Panc1 (cell line): ENCODE data around the gene SLC15A1. TPM values are rescaled to one million over a fixed set of nuclear protein-coding genes. Genes with fewer than 3 reads are reported as not detected.

Experiments
- ATAC-seq: fragments of 200-7000 bp; cut with Tn5 transposase; 2 replicates; pipeline ENCODE4 v1.9.1; 2020; ENCODE audit warnings: mild to moderate bottlenecking, moderate library complexity
- BruUV-seq: library from RNA; stranded (reverse); fragments of 400-500 nt; replicated peaks from 2 replicates; lab custom pipeline; 2021; lab: Mats Ljungman, UMichigan
- CTCF ChIA-PET: fragments of 300-600 bp; sonication (Branson Sonifier 250); formaldehyde crosslinking; loops from one replicate; lab custom pipeline; 2022; ENCODE audit warnings: antibody characterized with exemption; lab: Charles Lee
- POLR2A ChIA-PET: fragments of 300-600 bp; sonication (Branson Sonifier 250); formaldehyde crosslinking; loops from one replicate; lab custom pipeline; 2022; ENCODE audit warnings: antibody characterized with exemption; lab: Charles Lee
- DNase-seq: peaks from one replicate; pipeline ENCODE4 v3.0.0-alpha.2; 2010; ENCODE audit warnings: low read depth, low spot score
- H3K27ac ChIP-seq: 2 replicates; pipeline ENCODE4 v1.5.1; 2011; ENCODE audit warnings: mild to moderate bottlenecking, low read length, inconsistent platforms
- H3K27me3 ChIP-seq: fragments of 200-500 bp; sonication (Bioruptor generic); 2 replicates; pipeline ENCODE4 v1.6.0; 2014; ENCODE audit warnings: low read length, inconsistent platforms; ENCODE audit not compliant: control insufficient read depth, insufficient read depth
- H3K36me3 ChIP-seq: fragments of 200-500 bp; sonication (Bioruptor generic); 2 replicates; pipeline ENCODE4 v1.5.1; 2014; ENCODE audit warnings: inconsistent platforms, mild to moderate bottlenecking, low read length, moderate library complexity; ENCODE audit not compliant: control insufficient read depth, insufficient read depth
- H3K4me1 ChIP-seq: 2 replicates; pipeline ENCODE4 v1.5.1; 2011; ENCODE audit warnings: inconsistent platforms, mild to moderate bottlenecking, low read length, moderate library complexity; ENCODE audit not compliant: control insufficient read depth, insufficient read depth
- H3K4me3 ChIP-seq, 2 experiments: 2 replicates each; pipeline ENCODE4 v1.5.1; 2011 to 2012; ENCODE audit warnings: low read depth in 2 of 2, low read length in 2 of 2, mild to moderate bottlenecking in 2 of 2, inconsistent platforms in 1 of 2, moderate library complexity in 1 of 2
- H3K9me3 ChIP-seq: fragments of 200-500 bp; sonication (Bioruptor generic); 2 replicates; pipeline ENCODE4 v1.5.1; 2014; ENCODE audit warnings: low read depth, mild to moderate bottlenecking, inconsistent platforms, low read length, moderate library complexity; ENCODE audit not compliant: control insufficient read depth, insufficient read depth
- POLR2AphosphoS5 ChIP-seq: IDR thresholded peaks from 2 replicates; pipeline ENCODE4 v1.6.1; 2012; ENCODE audit warnings: mild to moderate bottlenecking, low read depth, low read length, moderate library complexity
- SIN3A ChIP-seq: IDR thresholded peaks from 2 replicates; pipeline ENCODE4 v1.6.1; 2012; ENCODE audit warnings: low read depth, mild to moderate bottlenecking, low read length, moderate library complexity, borderline replicate concordance; ENCODE audit not compliant: insufficient read depth
- TCF7L2 ChIP-seq: IDR thresholded peaks from 2 replicates; pipeline ENCODE4 v1.6.1; 2011; ENCODE audit warnings: mild to moderate bottlenecking, low read depth, low read length, inconsistent platforms
- in situ Hi-C: cut with HindIII; loops from 2 replicates; pipeline ENCODE4 v1.10.0; 2016; ENCODE audit warnings: low sequenced_read_pairs, low pct_unique_long_range_greater_than_20kb
- intact Hi-C: fragments of 100-400 bp; cut with micrococcal nuclease; formaldehyde crosslinking; loops from one replicate; pipeline ENCODE4 v1.10.0; 2022; ENCODE audit not compliant: unreplicated experiment
- total RNA-seq: library from RNA; stranded (reverse); gene quantifications from one replicate; pipeline ENCODE4 v1.2.1, GENCODE V29; 2021; ENCODE audit not compliant: unreplicated experiment
- TF ChIP-seq, protein P1 (sequence below), 2 experiments: IDR thresholded peaks; 2 replicates each; pipeline ENCODE4 v1.6.1; 2011 to 2012; ENCODE audit warnings: low read depth in 2 of 2, control low read depth in 1 of 2, low read length in 1 of 2, mild to moderate bottlenecking in 1 of 2, moderate library complexity in 1 of 2; ENCODE audit not compliant: insufficient read depth in 1 of 2
- TF ChIP-seq, protein P2 (sequence below): fragments of 450-650 bp; IDR thresholded peaks from 2 replicates; pipeline ENCODE4 v1.5.1; 2017; ENCODE audit warnings: mild to moderate bottlenecking

Gene SLC15A1
- total RNA-seq, 1 experiment from 2014 or later = 0.18 TPM

GRCh38 chr13:98707281-98707999, 45.0 kb downstream of the SLC15A1 start:
- intact Hi-C loops (no loop called here), in situ Hi-C loops (no loop called here)
- DNase-seq (no peak), ATAC-seq (no peak)
- no peaks in the 10 kb centered on the region for H3K27me3 ChIP-seq
- ChIA-PET CTCF (no interaction called here), POLR2A (interaction anchor here (0.7 kb wide), 1 partner anchor 26 kb away, joined by 3 read pairs; no protein-coding TSS in a partner anchor)
- no peaks in the 10 kb centered on the region for H3K4me1 ChIP-seq
- no peaks in the 10 kb centered on the region for H3K9me3 ChIP-seq
- H3K27ac ChIP-seq = no peak overlapping the region
- no peak for TF ChIP-seq TCF7L2
- TF ChIP-seq POLR2AphosphoS5 = no peak
- TF ChIP-seq, protein P1, sequence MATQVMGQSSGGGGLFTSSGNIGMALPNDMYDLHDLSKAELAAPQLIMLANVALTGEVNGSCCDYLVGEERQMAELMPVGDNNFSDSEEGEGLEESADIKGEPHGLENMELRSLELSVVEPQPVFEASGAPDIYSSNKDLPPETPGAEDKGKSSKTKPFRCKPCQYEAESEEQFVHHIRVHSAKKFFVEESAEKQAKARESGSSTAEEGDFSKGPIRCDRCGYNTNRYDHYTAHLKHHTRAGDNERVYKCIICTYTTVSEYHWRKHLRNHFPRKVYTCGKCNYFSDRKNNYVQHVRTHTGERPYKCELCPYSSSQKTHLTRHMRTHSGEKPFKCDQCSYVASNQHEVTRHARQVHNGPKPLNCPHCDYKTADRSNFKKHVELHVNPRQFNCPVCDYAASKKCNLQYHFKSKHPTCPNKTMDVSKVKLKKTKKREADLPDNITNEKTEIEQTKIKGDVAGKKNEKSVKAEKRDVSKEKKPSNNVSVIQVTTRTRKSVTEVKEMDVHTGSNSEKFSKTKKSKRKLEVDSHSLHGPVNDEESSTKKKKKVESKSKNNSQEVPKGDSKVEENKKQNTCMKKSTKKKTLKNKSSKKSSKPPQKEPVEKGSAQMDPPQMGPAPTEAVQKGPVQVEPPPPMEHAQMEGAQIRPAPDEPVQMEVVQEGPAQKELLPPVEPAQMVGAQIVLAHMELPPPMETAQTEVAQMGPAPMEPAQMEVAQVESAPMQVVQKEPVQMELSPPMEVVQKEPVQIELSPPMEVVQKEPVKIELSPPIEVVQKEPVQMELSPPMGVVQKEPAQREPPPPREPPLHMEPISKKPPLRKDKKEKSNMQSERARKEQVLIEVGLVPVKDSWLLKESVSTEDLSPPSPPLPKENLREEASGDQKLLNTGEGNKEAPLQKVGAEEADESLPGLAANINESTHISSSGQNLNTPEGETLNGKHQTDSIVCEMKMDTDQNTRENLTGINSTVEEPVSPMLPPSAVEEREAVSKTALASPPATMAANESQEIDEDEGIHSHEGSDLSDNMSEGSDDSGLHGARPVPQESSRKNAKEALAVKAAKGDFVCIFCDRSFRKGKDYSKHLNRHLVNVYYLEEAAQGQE (IDR thresholded peaks at IDR 0.05; ENCODE audit: insufficient read depth in 1 of 2, low read depth in 2 of 2, low read length in 1 of 2) = no peak
- TF ChIP-seq, protein P2, sequence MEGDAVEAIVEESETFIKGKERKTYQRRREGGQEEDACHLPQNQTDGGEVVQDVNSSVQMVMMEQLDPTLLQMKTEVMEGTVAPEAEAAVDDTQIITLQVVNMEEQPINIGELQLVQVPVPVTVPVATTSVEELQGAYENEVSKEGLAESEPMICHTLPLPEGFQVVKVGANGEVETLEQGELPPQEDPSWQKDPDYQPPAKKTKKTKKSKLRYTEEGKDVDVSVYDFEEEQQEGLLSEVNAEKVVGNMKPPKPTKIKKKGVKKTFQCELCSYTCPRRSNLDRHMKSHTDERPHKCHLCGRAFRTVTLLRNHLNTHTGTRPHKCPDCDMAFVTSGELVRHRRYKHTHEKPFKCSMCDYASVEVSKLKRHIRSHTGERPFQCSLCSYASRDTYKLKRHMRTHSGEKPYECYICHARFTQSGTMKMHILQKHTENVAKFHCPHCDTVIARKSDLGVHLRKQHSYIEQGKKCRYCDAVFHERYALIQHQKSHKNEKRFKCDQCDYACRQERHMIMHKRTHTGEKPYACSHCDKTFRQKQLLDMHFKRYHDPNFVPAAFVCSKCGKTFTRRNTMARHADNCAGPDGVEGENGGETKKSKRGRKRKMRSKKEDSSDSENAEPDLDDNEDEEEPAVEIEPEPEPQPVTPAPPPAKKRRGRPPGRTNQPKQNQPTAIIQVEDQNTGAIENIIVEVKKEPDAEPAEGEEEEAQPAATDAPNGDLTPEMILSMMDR = no peak
- TF ChIP-seq SIN3A = no peak
- no TSS peak for BruUV-seq
- H3K36me3 ChIP-seq = no peaks in the 10 kb centered on the region
- H3K4me3 ChIP-seq = no peak overlapping the region

GRCh38 chr13:98706446-98707110, 45.9 kb downstream of the SLC15A1 start:
- no peak for ATAC-seq

More at GRCh38 chr13:98706446-98707110, 45.9 kb downstream of the SLC15A1 start:
- no peak for DNase-seq
- intact Hi-C loops = no loop called here
- Histone ChIP-seq H3K36me3 (no peaks in the 10 kb centered on the region), H3K4me3 (no peak overlapping the region), H3K27ac (no peak overlapping the region), H3K9me3 (no peaks in the 10 kb centered on the region), H3K4me1 (no peaks in the 10 kb centered on the region), H3K27me3 (no peaks in the 10 kb centered on the region)
- ChIA-PET POLR2A (no interaction called here), CTCF (no interaction called here)
- TF ChIP-seq, protein P1 (IDR thresholded peaks at IDR 0.05; ENCODE audit: insufficient read depth in 1 of 2, low read depth in 2 of 2, low read length in 1 of 2) = no peak
- TF ChIP-seq TCF7L2 (no peak), SIN3A (no peak), POLR2AphosphoS5 (no peak)
- TF ChIP-seq, protein P2 = no peak
- no TSS peak for BruUV-seq
- in situ Hi-C loops = no loop called here
